Fibroblast of skin of abdomen (primary cell): ENCODE results near the gene RPL39. TPM values are rescaled to one million over a fixed set of nuclear protein-coding genes. Genes with fewer than 3 reads are reported as not detected.
"Not testable (repeated sequence)": the region's sequence is repeated elsewhere in the genome, so short reads cannot be mapped to it uniquely, and the experiment has no call there.

Experiments used
- DNase-seq: peaks from one replicate; pipeline ENCODE4 v3.0.0-alpha.2; 2013
- polyA plus RNA-seq, 2 experiments: library from polyadenylated mRNA; unstranded; fragments of 120-200 nt; gene quantifications; one replicate each; pipeline ENCODE4 v1.2.1, GENCODE V29; 2013; ENCODE audit not compliant: insufficient read length in 2 of 2

Gene RPL39
- 1,754 TPM for polyA plus RNA-seq (2013, experiment 1 of 2; ENCODE audit: insufficient read length)
- polyA plus RNA-seq (2013, experiment 2 of 2; ENCODE audit: insufficient read length), result 1,738 TPM

GRCh38 chrX:119791437-119792231, at the start of gene RPL39:
Gene RPL39, minus strand, starts transcription at chrX:119791630. Its CDS starts 54 bp downstream, at chrX:119791576.
- peak; percentile 90 for DNase-seq

GRCh38 chrX:119833905-119834304, 42.5 kb upstream of the RPL39 start:
- DNase-seq, result no peak

GRCh38 chrX:119828446-119828845, 37.0 kb upstream of the RPL39 start:
- no peak for DNase-seq

GRCh38 chrX:119826399-119826959, 35.0 kb upstream of the RPL39 start:
- no peak for DNase-seq

- DNase-seq, result not testable (repeated sequence)
Measured at GRCh38 chrX:119824221-119824620, 32.8 kb upstream of the RPL39 start.

GRCh38 chrX:119821703-119822102, 30.3 kb upstream of the RPL39 start:
- not testable (repeated sequence) for DNase-seq

GRCh38 chrX:119817130-119817690, 25.8 kb upstream of the RPL39 start:
- no peak for DNase-seq

GRCh38 chrX:119816300-119816699, 24.9 kb upstream of the RPL39 start:
- DNase-seq, result no peak

GRCh38 chrX:119809185-119809666, 17.8 kb upstream of the RPL39 start:
- DNase-seq, result no peak

GRCh38 chrX:119808461-119808860, 17.0 kb upstream of the RPL39 start:
- DNase-seq, result not testable (repeated sequence)

- no peak for DNase-seq
Measured at GRCh38 chrX:119802546-119802945, 11.1 kb upstream of the RPL39 start.

GRCh38 chrX:119801253-119802221, 10.1 kb upstream of the RPL39 start:
- DNase-seq, result no peak

GRCh38 chrX:119790977-119791436, 423 bp downstream of the RPL39 start:
- DNase-seq, result peak; percentile 17

- DNase-seq, result peak; percentile 8
Measured at GRCh38 chrX:119784747-119785446, 6.5 kb downstream of the RPL39 start.

GRCh38 chrX:119783026-119783425, 8.4 kb downstream of the RPL39 start:
- DNase-seq, result no peak

GRCh38 chrX:119778829-119779228, 12.6 kb downstream of the RPL39 start:
- no peak for DNase-seq

GRCh38 chrX:119775517-119776238, 15.8 kb downstream of the RPL39 start:
- no peak for DNase-seq

GRCh38 chrX:119769388-119769787, 22.0 kb downstream of the RPL39 start:
- DNase-seq, result not testable (repeated sequence)

- DNase-seq, result not testable (repeated sequence)
Measured at GRCh38 chrX:119768436-119768835, 23.0 kb downstream of the RPL39 start.

GRCh38 chrX:119763836-119764387, 27.5 kb downstream of the RPL39 start:
- no peak for DNase-seq
